Keratinocyte (primary cell): ENCODE data around the gene FBXW10. TPM values are rescaled to one million over a fixed set of nuclear protein-coding genes. Genes with fewer than 3 reads are reported as not detected.
"Not testable (repeated sequence)": the region's sequence is repeated elsewhere in the genome, so short reads cannot be mapped to it uniquely, and the experiment has no call there.

Experiments used
- DNase-seq: peaks from one replicate; pipeline ENCODE4 v3.0.0-alpha.2; 2011; ENCODE audit warnings: low read depth, missing footprints, low spot score
- FAIRE-seq: peaks from 2 replicates; lab custom pipeline; 2011; peaks lifted over from hg19 to GRCh38; lab: Jason Lieb, UNC
- H2AFZ ChIP-seq: 2 replicates; pipeline ENCODE4 v1.6.0; 2012; ENCODE audit warnings: low read length, control low read depth, inconsistent platforms; ENCODE audit not compliant: control insufficient read depth
- H3K27ac ChIP-seq: 2 replicates; pipeline ENCODE4 v1.5.1; 2011; ENCODE audit warnings: low read length; ENCODE audit not compliant: control insufficient read depth, insufficient read depth
- H3K27me3 ChIP-seq: 3 replicates; pipeline ENCODE4 v1.6.0; 2011; ENCODE audit warnings: low read length; ENCODE audit not compliant: control insufficient read depth, insufficient read depth; ENCODE audit errors: extremely low read depth
- H3K36me3 ChIP-seq, 2 experiments: 2 replicates in 1 of 2; 3 replicates in 1 of 2; pipeline ENCODE4 v1.5.1; 2011; ENCODE audit warnings: low read length in 2 of 2, mild to moderate bottlenecking in 1 of 2; ENCODE audit not compliant: control insufficient read depth in 2 of 2, insufficient read depth in 2 of 2; ENCODE audit errors: extremely low read depth in 1 of 2
- H3K4me1 ChIP-seq: 3 replicates; pipeline ENCODE4 v1.5.1; 2011; ENCODE audit warnings: low read length; ENCODE audit not compliant: control insufficient read depth, insufficient read depth; ENCODE audit errors: extremely low read depth
- H3K4me2 ChIP-seq: 3 replicates; pipeline ENCODE4 v1.6.0; 2011; ENCODE audit warnings: low read depth, low read length; ENCODE audit not compliant: control insufficient read depth, insufficient read depth; ENCODE audit errors: extremely low read depth
- H3K4me3 ChIP-seq, 3 experiments: fragments of 200-600 bp in 1 of 3; sonication (generic) in 1 of 3; 2 replicates in 2 of 3; 3 replicates in 1 of 3; pipeline ENCODE4 v1.5.1; 2011 to 2016; ENCODE audit warnings: low read length in 3 of 3, mild to moderate bottlenecking in 3 of 3, control low read depth in 2 of 3, inconsistent platforms in 1 of 3, low read depth in 1 of 3, mixed read lengths in 1 of 3, mixed run types in 1 of 3, moderate library complexity in 1 of 3; ENCODE audit not compliant: control insufficient read depth in 2 of 3, insufficient read depth in 2 of 3; ENCODE audit errors: extremely low read depth in 1 of 3
- H3K79me2 ChIP-seq: 2 replicates; pipeline ENCODE4 v1.6.0; 2012; ENCODE audit warnings: low read length; ENCODE audit not compliant: control insufficient read depth, insufficient read depth
- H3K9ac ChIP-seq: 3 replicates; pipeline ENCODE4 v1.6.0; 2011; ENCODE audit warnings: low read length; ENCODE audit not compliant: control insufficient read depth, insufficient read depth; ENCODE audit errors: extremely low read depth
- H3K9me1 ChIP-seq: 3 replicates; pipeline ENCODE4 v1.6.0; 2011; ENCODE audit warnings: low read length; ENCODE audit not compliant: control insufficient read depth, insufficient read depth; ENCODE audit errors: extremely low read depth
- H3K9me3 ChIP-seq: 2 replicates; pipeline ENCODE4 v1.5.1; 2012; ENCODE audit warnings: low read depth, low read length; ENCODE audit not compliant: control insufficient read depth
- H4K20me1 ChIP-seq: 3 replicates; pipeline ENCODE4 v1.6.0; 2011; ENCODE audit warnings: low read length; ENCODE audit not compliant: control insufficient read depth, insufficient read depth; ENCODE audit errors: extremely low read depth
- CTCF ChIP-seq, 3 experiments: IDR thresholded peaks in 1 of 3; conservative IDR thresholded peaks in 1 of 3; optimal IDR thresholded peaks in 1 of 3; 2 replicates in 2 of 3; 3 replicates in 1 of 3; pipeline versions ENCODE3 to v1.5.1; 2011; ENCODE audit warnings: low read length in 3 of 3, mild to moderate bottlenecking in 3 of 3, moderate library complexity in 2 of 3, control low read depth in 1 of 3, inconsistent platforms in 1 of 3; ENCODE audit not compliant: insufficient read depth in 2 of 3; ENCODE audit errors: extremely low read depth in 1 of 3
- EZH2 ChIP-seq: IDR thresholded peaks from one replicate; pipeline ENCODE4 v1.6.1; 2012; ENCODE audit warnings: inconsistent platforms, mild to moderate bottlenecking, low read length, moderate library complexity
- dilution Hi-C: fragments of 300-500 bp; cut with MboI; formaldehyde crosslinking; loops from one replicate; pipeline ENCODE4 v1.7.0; 2020; ENCODE audit warnings: low sequenced_read_pairs; ENCODE audit not compliant: extremely low pct_ligation_motif_present
- polyA plus RNA-seq, 5 experiments: library from polyadenylated mRNA; depleted of rRNA in 3 of 5; stranded (reverse) in 3 of 5; stranded (forward) in 1 of 5; unstranded in 1 of 5; fragments of >200 nt; gene quantifications; 1 replicate in 1 of 5; 2 replicates in 3 of 5; 3 replicates in 1 of 5; pipeline versions ENCODE4 v1.2.1 to v1.2.3, GENCODE V29; 2011 to 2012; ENCODE audit warnings: missing spikeins in 2 of 5, low read depth in 1 of 5, low replicate concordance in 1 of 5

The FBXW10 gene
- polyA plus RNA-seq, 1 donor (not counting 4 experiments of a cell fraction or from before 2014, with no cell fraction given) = 0.25 TPM

- TF ChIP-seq CTCF (optimal IDR thresholded peaks at IDR 0.05 in 1 of 3, IDR thresholded peaks at IDR 0.05 in 1 of 3, conservative IDR thresholded peaks at IDR 0.05 in 1 of 3; ENCODE audit: extremely low read depth in 1 of 3, insufficient read depth in 2 of 3, low read length in 3 of 3) (no peak), EZH2 (no peak)
- H3K27me3 ChIP-seq = no peaks in the 10 kb centered on the region
- no peak overlapping the region for H2AFZ ChIP-seq
- no peaks in the 10 kb centered on the region for H3K36me3 ChIP-seq
- no peak overlapping the region for H3K4me2 ChIP-seq
- no peaks in the 10 kb centered on the region for H3K4me1 ChIP-seq
- dilution Hi-C loops = no loop called here
- H3K79me2 ChIP-seq = no peaks in the 10 kb centered on the region
- H4K20me1 ChIP-seq = no peaks in the 10 kb centered on the region
- no peak for FAIRE-seq
- no peaks in the 10 kb centered on the region for H3K9me1 ChIP-seq
- no peak overlapping the region for H3K9ac ChIP-seq
- no peak overlapping the region for H3K27ac ChIP-seq
- H3K4me3 ChIP-seq = no peak overlapping the region
- DNase-seq = no peak
- H3K9me3 ChIP-seq = no peaks in the 10 kb centered on the region
These were observed 28.6 kb downstream of the FBXW10 start for GRCh38 chr17:18772471-18772870.

GRCh38 chr17:18780991-18781718 lies 37.3 kb downstream of the FBXW10 start, which contains the start of gene TVP23B:
TVP23B (plus strand) TSS chr17:18781183; CDS start chr17:18781294, 111 bp downstream.
- H3K4me2 ChIP-seq = peak within 1 kb of the TSS; percentile 64
- H3K9me1 ChIP-seq, H4K20me1 ChIP-seq, H3K27me3 ChIP-seq, H3K36me3 ChIP-seq, H3K9me3 ChIP-seq, dilution Hi-C loops, FAIRE-seq, H3K4me1 ChIP-seq: not testable (repeated sequence)
- peak within 1 kb of the TSS; percentile 49 to 59 (median 56) for H3K4me3 ChIP-seq
- peak within 1 kb of the TSS; percentile 72 for H3K9ac ChIP-seq
- peak within 1 kb of the TSS; percentile 58 for H3K27ac ChIP-seq
- H2AFZ ChIP-seq = peak within 1 kb of the TSS; percentile 40
- DNase-seq = peak; percentile 55
- H3K79me2 ChIP-seq = peaks cover 24% of the 10 kb centered on the region

GRCh38 chr17:18781805-18782204 lies 38.0 kb downstream of the FBXW10 start:
- peak overlapping the region; percentile 72 for H3K9ac ChIP-seq
- H3K9me1 ChIP-seq, H3K4me2 ChIP-seq, dilution Hi-C loops, FAIRE-seq, H3K9me3 ChIP-seq, H3K27me3 ChIP-seq, H4K20me1 ChIP-seq, DNase-seq, H3K4me1 ChIP-seq, H3K36me3 ChIP-seq, H2AFZ ChIP-seq: not testable (repeated sequence)
- H3K4me3 ChIP-seq = peak overlapping the region in 2 of 3 experiments; percentile 56 to 59
- H3K79me2 ChIP-seq = peaks cover 24% of the 10 kb centered on the region
- peak overlapping the region; percentile 58 for H3K27ac ChIP-seq

GRCh38 chr17:18785933-18786332 lies 42.1 kb downstream of the FBXW10 start:
- H3K36me3 ChIP-seq, H3K9me3 ChIP-seq, H4K20me1 ChIP-seq, DNase-seq, H3K9me1 ChIP-seq, H3K4me1 ChIP-seq, H3K27me3 ChIP-seq, H2AFZ ChIP-seq, H3K4me2 ChIP-seq, FAIRE-seq, H3K27ac ChIP-seq, dilution Hi-C loops, H3K9ac ChIP-seq, H3K4me3 ChIP-seq: not testable (repeated sequence)
- peaks cover 28% of the 10 kb centered on the region for H3K79me2 ChIP-seq
